Measurements from ENCODE around the gene TMEM94.

TMEM94 gene

DNA sequence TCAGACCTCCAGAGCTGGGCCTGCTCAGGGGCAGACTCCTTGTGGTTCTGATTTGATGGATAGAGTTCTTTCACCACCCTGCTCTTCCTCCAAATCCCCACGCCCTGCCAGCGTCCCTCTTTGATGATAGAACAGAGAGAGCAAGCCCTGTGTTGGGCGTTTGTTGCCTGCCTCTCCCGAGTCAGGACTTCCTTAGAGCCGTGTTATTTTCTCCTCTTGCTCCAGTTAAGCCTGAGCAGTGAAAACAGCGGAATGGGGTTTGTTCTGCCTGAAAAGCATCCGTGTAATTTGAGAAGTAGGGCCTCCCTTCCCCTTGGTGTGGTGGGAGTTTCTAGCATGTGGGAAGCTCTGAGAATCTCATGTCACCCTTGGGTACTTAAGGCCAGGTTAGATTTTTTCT is 22.1 kb downstream of the TMEM94 start:
- DNase-seq: no peak

DNA sequence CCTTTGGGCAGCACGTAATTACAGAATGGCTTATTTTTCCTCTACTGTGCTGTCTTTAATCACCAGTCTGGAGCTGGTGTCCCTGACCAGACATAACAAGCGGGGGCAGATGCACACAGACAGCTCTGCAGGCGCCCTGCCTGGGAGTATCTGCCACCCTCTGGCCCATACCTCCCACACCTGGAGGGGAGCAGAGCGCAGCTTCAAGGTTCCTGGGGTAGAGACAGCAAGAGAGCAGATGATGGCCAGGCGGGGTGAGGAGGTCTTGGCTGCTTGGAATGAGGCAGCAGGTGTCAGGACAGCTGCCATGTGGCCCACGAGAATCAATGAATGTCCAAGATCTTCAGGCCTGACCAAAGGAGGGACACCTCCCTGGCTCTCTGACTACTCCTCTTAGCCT is 23.8 kb downstream of the TMEM94 start:
- no peak for DNase-seq

DNA sequence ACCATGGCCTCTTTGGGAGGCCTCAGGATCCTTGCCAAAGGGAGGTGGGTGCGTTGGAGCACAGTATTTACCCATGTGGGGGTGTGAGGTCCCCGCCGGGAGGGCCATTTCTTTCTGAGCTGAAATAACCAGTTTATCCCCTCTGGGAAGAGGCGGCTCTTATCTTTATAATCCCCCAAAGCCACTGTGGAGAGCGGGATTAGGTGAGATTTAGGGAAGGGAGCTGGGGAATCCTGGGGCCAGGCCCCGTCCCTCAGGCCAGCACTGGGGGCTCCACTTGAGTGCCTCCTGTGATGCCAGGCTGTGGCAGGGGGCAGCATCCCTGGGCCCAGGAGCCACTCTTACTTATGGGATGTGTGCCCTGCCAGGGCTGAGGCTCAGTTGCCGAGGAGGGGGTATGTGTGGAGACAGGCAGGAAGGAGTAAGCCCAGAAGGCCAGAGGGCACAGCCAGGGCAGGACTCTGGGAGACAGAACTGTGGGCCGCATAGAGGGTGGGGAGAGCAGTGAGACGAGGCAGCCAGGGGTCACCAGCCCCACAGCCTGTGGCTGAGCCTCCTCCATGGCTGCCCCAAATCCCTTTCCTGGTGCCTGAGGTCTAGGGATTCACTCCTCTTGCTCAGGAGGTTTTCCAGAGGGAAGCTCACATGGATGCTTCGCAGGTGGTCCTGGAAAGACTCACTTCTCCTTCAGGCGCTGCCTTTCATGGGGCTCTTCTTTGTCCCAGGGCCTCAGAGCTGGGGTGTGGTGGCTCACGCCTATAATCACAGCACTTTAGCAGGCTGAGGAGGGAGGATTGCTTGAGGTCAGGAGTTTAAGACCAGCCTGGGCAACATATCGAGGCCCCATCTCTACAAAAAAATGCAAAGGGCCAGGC is 25.0 kb downstream of the TMEM94 start:
- no peak for DNase-seq

DNA sequence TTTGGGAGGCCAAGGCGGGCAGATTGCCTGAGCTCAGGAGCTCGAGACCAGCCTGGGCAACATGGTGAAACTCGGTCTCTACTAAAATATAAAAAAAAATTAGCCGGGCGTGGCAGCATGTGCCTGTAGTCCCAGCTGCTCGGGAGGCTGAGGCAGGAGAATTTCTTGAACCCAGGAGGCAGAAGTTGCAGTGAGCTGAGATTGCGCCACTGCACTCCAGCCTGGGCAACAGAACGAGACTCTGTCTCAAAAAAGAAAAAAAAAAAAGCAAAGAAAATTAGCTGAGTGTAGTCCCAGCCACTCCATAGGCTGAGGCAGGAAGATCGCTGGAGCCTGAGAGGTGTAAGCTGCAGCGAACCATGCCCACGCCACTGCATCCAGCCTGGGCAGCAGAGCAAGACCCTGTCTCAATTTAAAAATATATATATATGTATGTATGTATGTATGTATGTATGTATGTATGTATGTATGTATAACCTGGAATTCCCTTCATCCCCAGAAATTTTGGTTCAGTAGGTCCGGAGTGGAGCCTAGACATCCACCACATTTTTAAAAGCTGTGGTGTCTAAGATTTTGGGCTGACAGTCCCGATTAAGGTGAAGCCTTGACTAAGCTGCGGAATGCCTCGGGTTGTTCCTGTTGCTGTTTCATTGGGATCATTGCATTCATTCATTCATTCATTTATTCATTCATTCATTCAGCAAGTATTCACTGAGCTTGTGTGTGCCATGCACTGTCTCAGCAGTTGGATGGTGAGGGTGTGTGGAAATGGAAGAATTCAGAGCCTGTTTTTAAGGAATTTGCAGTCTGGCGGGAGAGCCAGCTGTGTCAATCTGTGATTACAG is 25.9 kb downstream of the TMEM94 start:
- DNase-seq: no peak

DNA sequence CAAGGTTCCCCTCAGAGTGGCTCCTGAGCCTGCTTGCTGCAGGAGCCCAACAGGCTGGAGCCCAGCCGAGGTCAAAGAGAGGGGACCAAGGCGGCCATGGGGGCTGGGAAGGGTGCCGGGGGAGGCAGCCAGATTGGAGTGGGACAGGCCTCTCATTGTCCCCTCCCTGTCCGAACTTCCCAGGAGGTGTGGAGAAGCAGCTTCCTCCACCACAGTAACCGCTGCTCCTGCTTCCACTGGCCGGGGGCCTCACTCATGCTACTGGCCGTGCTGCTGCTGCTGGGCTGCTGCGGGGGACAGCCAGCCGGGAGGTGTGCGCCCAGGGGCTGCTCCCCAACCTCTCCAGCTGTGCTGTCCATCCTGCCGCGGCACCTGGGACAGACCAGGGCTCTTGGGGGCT is 29.3 kb downstream of the TMEM94 start:
- no peak for DNase-seq

DNA sequence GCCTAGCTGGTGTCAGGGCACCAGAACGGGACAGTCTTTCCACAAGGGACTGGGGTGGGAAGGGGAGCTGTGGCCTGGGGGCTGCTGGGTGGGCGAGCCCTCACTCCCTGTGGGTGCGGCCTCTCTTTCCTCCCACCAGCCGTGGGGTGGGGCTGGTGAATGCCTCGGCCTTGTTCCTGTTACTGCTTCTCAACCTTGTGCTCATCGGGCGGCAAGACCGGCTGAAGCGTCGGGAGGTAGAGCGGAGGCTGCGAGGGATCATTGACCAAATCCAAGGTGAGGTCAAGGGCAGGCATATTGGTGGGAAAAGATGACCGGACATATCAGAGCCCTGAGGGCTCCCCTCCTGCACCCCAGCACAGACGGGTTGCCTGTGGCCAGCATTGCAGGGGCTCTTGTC is 29.7 kb downstream of the TMEM94 start:
- no peak for DNase-seq

DNA sequence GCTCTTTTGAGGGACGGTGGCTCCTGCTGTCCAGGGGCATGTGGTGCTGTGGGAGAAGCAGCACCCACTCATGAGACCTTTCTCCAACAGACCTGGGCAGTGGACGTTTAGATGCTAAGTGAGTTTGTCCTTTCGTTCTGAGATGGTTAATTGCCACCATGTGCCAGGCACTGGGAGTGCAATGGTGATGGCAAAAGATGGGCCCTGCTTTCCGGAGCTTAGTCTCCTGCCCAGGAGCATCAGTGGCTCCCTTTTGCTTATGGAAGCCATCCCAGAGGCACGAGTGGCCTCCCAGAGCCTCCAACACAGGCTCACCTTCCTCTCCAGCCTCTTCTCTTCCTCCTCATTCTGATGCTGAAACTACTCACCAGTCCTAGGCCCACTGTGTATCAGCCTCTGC is 30.5 kb downstream of the TMEM94 start:
- DNase-seq: no peak

DNA sequence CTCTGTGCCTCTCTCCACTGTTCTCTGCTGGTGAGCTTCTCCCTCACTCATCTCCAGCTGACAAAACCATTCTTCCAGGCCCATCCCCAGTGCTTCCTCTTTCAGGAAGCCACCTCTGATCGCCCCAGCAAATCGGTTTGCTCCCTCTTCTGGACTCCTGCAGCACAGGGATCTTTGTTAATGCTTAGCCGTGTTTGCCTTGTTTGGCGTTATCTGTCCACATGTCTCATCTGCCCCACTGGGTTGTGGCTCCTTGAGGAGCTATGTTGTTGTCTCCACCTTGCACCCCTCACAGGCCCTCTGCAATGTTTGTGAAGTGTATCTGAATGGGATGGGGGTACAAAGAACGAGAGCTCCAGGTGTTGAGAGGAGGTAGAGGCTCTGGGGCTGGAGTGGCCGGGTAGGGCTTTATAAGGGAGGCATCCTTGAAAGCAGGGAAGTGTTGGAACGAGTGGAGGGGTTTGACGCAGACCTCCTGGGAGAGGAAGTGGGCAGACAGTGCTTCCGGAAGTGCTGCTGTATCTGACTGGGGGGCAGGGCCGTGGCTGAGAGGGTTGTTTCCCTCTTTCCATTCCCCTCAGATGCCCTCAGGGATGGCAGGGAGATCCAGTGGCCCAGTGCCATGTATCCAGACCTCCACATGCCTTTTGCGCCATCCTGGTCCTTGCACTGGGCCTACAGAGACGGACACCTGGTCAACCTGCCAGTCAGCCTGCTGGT is 31.1 kb downstream of the TMEM94 start:
- DNase-seq: no peak

DNA sequence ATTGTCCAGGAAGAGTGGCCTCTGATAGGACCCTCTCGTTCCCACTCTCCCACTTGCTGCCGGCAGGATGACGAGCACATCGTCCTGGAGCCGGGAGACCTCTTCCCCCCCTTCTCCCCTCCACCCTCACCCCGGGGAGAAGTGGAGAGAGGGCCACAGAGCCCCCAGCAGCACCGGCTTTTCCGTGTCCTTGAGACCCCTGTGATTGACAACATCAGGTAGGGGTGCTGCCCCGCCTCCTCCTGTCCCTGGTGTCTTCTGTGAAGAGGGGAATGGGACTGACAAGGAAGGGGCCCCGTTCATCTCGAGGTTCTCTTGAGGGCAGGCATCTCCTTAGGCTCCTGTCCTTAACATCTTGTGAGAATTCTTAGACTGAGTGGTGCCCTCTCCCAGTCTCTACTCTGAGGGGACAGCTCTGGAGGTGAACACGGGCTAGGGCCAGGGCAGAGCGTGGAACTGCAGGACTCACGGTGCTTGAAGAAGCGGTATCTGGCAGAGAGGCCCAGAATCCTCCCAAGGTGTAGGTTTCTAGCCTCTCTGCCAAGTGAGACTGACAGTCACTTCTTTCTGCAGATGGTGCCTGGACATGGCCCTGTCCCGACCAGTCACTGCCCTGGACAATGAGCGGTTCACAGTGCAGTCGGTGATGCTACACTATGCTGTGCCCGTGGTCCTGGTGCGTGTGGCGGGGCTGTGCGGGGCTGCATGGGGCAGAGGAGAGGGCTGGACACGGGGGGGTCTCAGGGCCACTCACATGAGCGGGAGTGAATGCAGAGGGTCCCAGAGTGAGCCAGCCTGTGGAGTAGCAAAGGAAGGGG is 32.5 kb downstream of the TMEM94 start:
- DNase-seq: no peak

DNA sequence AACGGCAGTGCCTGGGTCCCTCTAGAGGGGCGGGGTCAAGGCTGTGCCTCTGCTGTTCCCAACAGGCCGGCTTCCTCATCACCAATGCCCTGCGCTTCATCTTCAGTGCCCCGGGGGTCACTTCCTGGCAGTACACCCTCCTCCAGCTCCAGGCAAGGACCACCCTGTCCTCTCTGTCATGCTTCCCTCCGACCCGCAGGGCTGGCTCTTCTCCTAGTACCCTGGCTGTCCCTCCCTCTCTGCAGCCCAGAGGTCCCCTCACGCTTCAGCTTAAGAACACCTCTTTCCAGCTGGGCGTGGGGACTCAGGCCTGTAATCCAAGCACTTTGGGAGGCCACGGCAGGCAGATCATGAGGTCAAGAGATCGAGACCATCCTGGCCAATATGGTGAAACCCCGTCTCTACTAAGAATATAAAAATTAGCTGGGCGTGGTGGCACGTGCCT is 33.1 kb downstream of the TMEM94 start:
- no peak for DNase-seq

DNA sequence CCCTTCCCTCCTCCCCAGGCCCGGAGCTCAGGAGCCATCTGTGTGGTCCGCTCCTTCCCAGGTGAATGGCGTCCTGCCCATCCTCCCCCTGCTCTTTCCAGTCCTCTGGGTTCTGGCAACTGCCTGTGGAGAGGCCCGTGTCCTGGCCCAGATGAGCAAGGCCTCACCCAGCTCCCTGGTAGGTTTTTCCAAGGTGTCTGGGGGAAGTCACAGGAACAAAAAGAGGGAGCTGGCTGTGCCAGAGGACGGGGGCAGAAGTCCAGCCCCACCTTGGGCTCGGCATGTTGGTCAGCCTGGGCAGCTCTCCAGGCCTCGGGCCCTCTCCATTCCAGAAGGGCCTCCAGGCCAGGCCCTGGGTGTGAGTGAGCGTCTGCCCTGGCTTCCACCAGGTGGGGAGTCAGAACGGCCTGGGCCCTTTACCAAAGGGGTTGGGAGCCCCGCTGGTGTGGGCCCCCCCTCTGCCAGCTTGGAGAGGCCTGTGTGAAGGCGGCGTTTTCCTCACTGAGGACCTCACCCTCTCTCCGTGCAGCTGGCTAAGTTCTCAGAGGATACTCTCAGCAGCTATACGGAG is 33.8 kb downstream of the TMEM94 start:
- no peak for DNase-seq

DNA sequence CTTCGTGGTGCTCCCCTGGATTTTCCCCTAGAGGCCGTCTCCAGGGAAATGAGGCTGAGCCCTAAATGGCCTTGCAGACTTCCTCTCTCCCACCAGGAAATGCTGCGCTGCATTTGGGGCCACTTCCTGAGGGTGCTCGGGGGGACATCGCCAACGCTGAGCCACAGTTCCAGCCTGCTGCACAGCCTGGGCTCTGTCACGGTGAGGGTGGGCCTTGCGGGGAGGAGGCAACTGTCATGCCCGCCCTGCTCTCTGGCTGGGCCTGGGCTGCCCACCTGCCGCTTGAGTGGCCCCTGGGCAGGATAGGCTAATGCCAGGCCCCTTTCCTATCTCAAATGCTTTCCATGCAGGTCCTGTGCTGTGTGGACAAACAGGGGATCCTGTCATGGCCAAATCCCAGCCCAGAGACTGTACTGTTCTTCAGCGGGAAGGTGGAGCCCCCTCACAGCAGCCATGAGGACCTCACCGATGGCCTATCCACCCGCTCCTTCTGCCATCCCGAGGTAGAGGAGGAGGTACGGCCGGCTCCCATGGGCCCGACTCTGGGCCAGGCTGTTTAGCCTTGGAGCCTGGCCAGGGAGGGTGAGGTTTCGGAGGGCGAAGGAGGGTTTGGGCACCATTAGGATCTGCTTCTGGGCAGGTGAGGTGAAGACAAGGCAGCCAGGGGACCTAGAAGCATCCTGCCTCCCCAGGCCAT is 34.7 kb downstream of the TMEM94 start:
- no peak for DNase-seq

DNA sequence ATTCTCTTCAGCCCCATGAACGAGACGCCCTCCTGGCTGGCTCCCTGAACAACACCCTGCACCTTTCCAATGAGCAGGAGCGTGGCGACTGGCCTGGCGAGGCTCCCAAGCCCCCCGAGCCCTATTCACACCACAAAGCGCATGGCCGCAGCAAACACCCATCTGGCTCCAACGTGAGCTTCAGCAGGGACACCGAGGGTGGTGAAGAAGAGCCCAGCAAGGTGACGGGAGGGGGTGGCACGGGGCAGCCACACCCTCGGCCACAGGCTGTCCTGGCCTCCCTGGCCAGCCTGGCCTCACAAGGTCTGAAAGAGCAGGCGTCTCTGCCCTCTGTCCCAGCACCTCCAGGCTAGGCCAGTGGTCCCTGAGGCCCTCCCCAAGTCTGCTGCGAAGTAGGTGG is 35.2 kb downstream of the TMEM94 start:
- DNase-seq: no peak

DNA sequence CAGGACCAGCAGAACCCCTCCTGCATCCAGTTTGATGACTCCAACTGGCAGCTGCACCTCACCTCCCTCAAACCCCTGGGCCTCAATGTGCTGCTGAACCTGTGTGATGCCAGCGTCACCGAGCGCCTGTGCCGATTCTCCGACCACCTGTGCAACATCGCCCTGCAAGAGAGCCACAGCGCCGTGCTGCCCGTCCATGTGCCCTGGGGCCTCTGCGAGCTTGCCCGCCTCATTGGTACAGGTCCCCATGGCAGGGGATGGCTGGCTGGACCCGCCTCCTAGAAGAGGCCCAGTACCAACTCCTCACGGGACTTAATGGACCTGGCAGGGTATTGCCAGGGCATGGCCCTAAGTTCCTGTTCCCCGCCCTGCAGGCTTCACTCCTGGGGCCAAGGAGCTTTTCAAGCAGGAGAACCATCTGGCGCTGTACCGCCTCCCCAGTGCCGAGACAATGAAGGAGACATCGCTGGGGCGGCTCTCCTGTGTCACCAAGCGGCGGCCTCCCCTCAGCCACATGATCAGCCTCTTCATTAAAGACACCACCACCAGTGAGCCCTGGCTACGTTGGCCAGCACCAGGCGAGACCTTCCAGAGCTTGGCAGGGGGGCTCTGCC is 36.2 kb downstream of the TMEM94 start:
- no peak for DNase-seq

DNA sequence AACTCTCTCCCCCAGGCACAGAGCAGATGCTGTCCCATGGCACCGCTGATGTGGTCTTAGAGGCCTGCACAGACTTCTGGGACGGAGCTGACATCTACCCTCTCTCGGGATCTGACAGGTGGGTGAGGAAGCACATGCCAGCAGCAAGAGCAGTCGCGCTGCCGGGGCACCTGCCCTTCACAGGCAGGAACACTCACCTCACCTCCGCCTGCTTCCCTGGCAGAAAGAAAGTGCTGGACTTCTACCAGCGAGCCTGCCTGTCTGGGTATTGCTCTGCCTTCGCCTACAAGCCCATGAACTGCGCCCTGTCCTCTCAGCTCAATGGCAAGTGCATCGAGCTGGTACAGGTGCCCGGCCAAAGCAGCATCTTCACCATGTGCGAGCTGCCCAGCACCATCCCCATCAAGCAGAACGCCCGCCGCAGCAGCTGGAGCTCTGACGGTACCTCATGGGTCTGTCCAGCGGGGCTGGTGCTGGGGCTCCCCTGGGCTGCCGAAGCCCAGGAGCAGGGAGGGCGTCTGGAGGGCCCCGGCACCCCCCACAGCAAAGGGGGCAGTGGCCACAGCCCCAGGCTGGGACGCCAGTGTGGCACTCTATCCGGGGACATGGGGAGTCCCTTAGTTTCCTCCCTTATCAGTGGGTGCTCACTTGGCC is 37.2 kb downstream of the TMEM94 start:
- no peak for DNase-seq

DNA sequence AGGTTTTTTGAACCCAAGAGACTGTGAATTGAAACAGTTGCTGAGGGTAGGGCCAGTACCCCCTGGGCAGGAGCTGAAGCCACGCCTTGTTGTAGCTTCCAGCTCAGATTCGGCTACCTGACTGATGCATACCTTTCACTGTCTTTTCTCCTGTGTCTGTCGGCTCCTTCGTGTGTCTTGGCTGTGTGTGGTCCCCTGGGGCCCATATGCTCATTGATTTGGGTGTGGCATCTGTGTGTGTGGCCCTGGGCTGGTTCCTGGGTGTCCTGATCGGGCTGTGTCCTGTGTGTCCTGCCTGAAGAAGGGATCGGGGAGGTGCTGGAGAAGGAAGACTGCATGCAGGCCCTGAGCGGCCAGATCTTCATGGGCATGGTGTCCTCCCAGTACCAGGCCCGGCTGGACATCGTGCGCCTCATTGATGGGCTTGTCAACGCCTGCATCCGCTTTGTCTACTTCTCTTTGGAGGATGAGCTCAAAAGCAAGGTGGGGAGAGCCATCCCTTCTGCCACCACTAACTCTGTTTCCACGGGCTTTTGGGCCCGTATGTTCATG is 38.0 kb downstream of the TMEM94 start:
- DNase-seq: no peak

DNA sequence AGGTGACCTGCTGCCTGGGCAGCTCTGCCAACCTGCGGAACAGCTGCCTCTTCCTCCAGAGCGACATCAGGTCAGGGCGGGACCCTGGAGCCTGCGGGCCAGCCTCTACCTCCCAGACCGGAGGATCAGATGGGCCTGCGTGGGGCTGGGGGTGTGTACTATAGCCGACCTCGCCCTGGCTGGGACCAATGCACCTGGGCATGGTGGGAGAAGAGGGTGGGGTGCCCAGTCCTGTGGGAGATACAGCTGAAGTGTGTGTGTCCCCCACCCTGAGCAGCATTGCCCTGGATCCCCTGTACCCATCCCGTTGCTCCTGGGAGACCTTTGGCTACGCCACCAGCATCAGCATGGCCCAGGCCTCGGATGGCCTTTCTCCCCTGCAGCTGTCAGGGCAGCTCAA is 39.6 kb downstream of the TMEM94 start:
- DNase-seq: no peak

DNA sequence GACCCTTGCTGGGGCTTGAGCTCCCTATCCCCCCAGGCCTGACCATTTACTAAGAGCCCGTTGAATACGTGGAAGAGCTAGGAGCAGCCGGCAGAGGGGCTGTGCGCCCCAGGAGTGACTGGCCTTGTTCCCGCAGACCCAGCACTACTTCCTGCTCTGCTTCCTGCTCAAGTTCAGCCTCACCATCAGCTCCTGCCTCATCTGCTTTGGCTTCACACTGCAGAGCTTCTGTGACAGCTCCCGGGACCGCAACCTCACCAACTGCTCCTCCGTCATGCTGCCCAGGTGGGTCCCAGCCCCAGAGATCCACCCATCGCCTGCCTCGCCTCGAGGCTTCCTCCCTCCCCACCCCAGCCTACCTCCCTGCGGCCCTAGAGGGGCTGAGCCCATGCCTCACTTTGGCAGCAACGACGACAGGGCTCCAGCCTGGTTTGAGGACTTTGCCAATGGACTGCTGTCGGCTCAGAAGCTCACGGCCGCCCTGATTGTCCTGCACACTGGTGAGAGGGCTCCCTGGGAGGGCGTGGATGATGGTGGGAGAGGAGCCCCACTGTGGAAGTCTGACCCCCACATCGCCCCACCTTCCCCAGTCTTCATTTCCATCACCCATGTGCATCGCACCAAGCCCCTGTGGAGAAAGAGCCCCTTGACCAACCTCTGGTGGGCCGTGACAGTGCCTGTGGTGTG is 41.7 kb downstream of the TMEM94 start:
- DNase-seq: no peak

DNA sequence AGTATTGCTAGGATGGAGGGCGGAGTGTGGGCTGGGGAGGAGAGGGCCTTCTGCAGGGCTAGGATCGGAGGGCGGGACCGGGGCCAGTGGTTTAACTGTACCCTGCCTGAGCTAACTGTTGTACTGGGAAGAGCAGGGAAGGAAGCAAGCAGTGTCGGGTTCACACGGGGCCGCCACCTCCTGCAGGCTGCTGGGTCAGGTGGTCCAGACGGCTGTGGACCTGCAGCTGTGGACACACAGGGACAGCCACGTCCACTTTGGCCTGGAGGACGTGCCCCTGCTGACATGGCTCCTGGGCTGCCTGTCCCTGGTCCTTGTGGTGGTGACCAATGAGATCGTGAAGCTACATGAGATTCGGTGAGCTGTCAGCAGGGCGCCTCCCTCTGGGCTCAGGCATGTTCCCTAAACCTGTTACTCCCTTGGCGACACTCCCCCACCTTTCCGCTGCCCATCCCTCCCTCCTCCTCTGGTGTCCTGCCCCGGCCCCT is 42.3 kb downstream of the TMEM94 start:
- no peak for DNase-seq

Data from NCI-H146 (cell line).